NCI-H1048 (cell line): ENCODE results near the gene CENPU.
"Not testable (repeated sequence)": the region's sequence is repeated elsewhere in the genome, so short reads cannot be mapped to it uniquely, and the experiment has no call there.

Experiments
- DNase-seq: peaks from one replicate; lab custom pipeline; 2025; lab: John Stamatoyannopoulos, UW

Gene CENPU

DNA sequence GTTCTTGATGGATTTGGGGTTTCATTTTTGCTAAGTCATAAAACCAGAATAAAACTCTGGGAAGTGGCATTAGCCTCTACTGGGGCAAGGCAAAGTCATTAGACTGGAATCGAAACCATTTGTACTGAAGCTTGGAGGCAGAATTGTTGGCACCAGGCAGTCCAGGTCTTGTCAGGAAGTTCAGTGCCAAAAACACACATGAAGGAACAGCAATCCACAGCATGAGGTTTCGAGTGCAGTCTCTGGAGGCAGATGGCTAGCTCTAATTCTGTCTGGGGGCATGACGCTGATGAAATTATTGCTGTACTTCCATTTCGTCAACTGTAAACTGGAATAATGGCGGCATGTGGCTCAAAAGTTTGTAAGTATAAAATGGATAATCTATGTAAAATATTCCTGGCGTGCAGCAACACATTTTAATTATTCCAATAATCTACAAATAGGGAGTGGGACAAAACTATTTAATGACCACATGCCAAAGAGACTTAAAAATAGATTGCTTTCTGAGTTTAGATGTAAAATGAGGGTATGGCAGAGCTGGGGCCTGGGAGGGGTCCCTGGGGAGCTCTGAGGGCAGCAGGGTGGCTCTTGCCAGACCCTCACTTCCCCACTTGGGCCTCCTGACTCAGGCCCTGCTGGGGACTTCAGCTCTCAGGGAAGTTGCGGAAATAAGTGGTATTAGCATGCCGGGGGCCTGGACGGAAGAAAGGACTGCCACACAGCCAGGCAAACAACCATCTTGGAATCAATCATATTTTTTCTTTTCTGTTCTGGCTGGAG, 18.8 kb upstream of the CENPU start:
- DNase-seq, result no peak

DNA sequence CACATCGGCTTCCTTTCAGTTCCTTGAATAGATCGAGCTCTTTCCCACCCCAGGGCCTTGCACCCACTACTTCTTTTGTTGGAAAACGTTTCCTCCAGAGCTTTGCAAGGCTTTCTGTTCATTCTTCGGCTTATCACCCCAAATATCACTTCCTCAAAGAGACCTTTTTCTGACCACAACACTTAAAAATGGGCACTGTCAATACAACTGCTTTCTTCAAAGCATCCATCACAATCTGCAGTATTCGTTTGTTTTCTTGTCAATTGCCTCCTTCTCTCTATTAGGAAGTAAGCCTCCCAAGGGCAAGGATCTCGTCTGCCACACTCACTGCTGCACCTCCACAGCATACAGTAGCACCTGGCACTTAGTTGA, 17.7 kb upstream of the CENPU start:
- DNase-seq, result no peak

DNA sequence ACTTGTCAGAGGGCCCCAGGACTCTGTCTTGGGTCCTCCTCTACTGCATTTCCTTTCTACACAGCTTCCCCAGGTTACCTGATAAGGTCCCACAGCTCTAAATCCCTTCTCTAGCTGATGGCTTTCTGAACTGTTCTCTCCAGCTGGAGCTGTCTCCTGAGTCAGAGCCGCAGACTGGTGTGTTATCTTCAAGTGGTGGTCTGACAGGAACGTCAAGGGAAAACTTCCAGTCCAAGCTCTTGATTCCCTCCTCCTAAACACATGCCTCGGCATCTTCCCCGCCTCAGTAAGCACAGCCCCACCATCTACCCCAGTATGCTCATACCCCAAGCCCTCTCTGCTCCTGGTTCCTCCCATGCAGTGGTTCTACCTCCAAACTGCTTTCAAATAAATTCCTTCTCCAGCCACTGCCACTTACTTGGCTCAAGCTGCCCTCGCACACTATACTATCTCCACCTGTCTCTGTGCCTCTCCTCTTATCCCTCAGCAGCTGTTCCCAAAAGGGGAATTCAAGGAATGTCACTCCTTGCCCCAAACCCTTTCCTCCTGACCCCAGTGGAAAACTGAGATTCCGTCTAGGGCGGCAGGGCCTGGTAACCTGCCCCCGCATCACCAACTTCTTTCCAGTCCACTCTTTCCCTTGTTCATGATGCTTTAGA, 17.2 kb upstream of the CENPU start:
- no peak for DNase-seq

DNA sequence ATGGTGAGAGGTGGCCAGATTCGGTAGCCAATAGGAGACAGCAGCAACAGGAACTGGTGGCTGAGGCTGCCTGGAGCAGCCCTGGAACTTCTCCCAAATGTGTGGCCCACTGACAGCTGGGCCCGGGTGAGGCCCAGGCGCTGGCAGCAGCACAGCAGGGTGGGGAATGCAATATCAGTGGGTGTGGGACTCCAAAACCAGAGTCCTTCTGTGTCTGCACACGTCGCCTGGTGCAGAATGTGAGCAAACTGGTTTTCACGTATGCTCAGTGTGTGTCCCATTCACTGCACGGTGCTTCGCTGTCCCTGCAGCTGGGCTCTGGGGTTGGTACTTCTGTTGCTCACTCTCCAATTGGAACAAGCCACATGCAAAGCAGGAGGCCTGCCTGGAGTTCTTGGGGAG, 14.4 kb upstream of the CENPU start:
- DNase-seq, result peak; percentile 56

DNA sequence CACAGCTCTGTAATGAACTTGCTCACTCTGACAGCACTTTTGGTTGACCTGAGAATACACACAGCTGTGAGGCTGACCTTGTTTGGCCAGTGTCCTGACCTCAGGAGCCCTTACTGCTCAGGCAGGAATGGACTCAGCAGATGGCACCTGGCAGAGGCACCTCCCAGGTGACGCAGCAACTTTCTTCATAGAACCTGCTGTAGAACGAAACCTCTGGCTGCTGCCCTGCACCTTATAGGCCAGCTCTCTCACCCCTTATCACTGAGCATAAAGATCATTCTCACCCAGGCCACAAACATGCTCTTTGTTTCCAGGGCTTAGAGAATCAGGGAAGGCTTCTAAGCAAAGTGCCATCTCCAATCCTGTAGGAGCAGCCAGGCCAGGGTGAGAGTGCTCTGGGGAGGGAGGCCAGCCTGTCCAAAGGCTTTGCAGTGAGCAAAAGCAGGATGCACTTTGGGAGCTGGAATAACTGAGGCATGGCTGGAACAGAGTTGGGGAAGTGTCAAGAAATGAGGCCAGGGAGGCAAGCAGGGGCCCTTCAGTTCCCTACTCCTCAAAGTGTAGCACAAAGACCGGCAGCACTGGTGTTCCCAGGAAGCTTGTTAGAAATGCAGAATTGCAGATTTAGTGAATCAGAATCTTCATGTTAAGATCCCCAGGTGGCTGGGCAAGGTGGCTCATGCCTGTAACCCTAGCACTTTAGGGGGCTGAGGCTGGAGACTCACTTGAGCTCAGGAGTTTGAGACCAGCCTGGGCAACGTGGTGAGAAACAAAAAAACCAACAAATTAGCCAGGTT, 13.3 kb upstream of the CENPU start:
- DNase-seq, result no peak

DNA sequence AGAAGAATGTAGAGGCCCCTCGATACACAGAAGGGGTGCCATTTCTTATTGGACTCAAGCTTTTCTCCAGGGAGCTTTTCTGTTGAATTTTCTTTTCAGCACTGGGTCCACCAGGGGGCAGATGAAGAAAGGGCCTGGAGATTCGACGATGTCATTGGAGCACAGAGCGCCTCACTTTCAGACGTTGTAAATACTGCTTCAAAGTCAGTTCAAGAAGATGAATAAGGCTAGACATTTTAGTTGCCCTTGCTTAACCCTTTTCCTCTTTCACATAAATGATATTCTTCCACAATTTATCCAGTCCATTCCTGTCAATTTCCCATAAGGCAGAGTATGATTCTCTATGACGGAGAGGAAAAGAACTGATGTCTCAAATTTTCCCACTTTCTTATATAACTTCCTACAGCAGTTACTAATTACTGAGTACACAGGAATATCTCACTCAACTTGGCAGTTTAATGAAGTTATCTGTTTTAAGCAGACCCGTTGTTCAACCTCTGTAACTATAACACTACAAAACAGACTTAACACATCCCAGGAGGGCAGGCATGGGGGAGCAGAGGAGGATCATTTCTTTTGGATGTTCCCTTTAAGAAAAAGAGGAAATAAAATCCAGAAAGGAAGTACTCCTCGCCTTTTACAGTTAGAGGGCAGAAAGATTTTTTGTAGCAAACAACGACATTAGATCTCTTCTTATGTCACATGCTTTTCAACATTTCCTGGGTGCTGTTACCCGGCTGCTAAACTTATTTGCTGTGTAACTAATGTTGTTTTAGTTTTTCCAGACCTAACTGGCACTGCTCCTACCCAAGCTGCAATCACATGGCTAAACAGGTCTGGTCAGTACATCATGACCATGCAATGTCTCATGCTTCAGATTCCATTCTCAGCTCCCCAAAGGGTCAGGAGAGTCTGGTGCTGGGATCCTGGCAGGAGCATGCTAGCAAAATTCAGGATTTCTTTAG, 12.2 kb upstream of the CENPU start:
- peak; percentile 37 for DNase-seq

DNA sequence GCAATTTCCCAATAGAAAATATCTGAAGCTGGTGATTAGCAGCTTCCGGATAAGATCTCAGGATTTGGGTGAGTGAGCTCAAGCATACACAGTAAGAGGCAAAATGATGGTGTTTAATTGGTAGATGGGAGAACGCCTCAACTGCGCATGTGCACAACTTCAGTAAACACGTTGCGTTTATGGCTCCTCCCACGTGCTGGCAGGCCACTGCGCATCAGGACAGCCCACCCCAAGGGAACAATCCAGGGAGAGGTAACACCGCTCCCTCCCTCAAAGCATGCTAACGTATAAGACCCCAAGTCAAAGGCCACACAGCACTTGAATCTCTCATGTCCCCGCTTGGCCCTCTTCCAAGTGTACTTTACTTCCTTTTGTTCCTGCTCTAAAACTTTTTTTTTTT, 10.3 kb upstream of the CENPU start:
- no peak for DNase-seq

DNA sequence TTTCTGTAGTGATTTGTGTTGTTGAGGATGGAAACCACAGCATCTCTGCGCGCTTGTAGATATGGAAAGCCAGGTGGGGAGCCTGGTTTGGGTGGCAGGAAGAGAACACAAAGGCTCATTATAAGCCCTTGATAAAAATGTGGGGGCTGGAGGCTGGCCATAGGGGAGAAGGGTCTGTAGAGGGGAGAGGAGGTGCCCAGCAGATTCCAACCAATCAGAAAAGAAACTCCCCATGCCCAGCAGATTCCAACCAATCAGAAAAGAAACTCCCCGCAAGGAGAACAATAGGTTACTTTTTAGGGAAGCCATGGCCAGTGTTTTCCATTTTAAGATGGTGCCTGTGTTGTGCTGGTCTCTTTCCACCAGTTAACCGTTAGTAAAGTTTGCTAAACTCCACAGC, 9.8 kb upstream of the CENPU start:
- no peak for DNase-seq

DNA sequence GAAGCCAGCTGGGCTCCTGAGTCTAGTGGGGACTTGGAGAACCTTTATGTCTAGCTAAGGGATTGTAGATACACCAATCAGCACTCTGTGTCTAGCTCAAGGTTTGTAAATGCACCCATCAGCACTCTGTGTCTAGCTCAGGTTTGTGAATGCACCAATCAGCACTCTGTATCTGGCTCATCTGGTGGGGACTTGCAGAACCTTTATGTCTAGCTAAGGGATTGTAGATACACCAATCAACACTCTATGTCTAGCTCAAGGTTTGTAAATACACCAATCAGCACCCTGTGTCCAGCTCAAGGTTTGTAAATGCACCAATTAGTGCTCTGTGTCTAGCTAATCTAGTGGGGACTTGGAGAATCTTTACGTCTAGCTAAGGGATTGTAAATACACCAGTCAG, 7.8 kb upstream of the CENPU start:
- DNase-seq, result not testable (repeated sequence)

DNA sequence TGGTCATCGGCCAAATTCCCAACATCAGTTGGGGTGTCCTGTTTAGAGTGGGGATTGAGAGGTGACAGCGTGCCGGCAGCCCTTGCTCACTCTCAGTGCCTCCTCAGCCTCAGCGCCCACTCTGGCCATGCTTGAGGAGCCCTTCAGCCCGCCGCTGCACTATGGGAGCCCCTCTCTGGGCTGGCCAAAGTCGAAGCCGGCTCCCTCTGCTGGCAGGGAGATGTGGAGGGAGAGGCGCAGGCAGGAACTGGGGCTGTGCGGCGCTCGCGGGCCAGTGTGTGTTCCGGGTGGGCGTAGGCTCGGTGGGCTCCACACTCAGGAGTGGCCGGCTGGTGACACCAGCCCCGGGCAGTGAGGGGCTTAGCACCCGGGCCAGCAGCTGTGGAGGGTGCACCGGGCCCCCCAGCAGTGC, 7.1 kb upstream of the CENPU start:
- DNase-seq, result no peak

DNA sequence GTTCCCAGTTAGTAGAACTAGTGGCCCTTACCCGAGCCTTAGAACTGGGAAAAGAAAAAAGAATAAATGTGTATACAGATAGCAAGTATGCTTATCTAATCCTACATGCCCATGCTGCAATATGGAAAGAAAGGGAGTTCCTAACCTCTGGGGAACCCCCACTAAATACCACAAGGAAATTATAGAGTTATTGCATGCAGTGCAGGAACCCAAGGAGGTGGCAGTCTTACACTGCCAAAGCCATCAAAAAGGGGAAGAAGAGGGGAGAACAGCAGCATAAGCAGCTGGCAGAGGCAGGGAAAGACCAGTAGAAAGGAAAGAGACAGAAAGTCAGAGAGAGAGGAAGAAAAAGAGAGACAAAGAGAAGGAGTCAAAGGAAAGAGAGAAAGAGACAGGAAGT, 5.7 kb upstream of the CENPU start:
- DNase-seq, result not testable (repeated sequence)

DNA sequence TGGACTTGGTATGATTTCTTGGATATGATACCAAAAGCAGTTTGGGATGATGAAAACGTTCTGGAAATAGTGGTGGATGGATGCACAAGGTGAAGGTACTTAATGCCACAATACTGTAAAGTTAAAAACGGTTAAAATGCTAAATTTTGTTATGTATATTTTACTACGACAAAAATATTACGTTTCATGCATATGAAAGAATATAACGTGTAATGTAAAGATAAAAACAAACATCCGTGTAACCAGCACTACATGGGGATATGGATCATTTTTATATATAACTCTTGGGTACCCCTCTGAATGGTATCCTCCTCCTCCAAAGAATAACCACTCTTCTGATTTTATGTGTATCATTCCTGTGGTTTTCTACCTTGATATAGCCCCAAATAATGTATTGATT, 862 bp upstream of the CENPU start:
- no peak for DNase-seq

DNA sequence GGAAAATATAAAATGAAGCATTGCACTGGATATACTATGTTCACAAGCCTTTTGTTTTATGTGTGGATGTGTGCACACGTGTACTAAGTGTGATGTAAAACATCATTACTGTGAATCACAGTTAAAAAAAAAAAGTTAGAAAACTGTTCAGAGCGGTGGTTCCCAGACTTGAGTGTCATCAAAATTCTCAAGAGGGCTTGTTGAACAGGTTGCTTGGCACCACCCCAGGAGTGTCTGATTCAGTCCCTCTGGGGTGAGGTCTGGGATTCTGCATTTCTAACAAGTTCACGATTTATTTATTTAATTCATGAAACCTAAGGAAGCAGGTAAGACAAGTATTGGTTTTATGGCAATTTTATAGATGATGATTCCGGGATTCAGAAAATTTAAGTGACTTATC, 1.8 kb downstream of the CENPU start:
- no peak for DNase-seq

DNA sequence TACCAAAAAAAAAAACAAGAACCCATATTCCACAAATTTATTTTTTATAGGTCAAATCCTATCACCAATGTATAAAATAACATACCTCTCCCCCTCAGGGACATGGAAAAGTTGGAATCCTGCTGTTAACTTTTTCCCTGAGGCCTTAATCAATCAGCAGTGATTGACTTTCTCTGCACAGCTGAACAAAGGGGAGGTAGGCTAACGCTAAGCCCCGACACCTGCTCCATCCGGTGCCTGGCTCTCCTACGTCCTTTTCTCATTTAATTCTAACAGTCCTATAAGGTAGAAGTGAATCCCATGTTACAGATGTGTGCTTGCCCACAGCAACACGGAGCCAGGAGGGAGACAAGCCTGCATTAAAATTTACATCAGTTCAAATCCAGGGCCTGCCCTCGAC, 2.8 kb downstream of the CENPU start:
- DNase-seq, result no peak

DNA sequence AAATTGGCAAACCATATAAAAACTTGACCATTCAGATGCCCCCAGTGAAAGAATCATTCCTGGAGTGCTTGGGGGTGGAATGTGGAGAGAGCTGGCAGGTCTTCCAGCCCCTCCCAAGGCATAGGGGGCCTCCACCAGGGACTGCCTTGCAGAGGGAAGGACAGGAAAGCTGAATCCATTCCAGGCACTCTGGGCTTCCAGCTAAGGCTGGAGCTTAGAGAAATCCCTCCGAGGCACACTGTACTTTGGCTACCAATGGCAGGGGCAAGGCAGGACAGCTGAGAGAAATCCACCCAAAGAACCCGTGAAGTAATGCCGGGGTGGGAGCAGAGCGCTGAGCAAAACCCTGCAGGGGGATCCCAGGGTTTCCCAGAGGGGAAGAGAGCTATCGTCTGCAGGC, 4.0 kb downstream of the CENPU start:
- DNase-seq, result no peak

DNA sequence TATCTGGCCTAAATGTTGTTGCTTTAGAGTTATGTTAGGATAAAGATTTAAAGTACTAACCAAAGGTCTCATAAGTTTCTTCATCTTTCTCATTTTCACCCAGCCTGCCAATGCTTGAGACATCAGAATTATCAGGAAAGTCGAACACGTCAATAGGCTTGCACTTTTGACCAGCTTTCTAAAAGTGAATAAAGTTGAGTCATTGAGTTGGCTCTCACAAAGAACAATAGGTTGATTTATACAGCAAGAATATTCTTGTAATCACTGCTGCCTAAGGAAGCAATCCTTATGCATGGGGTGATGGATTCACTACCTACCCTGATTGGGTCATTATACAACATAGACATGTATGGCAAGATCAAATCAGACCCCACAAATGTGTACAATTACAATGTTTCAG, 5.0 kb downstream of the CENPU start:
- no peak for DNase-seq

DNA sequence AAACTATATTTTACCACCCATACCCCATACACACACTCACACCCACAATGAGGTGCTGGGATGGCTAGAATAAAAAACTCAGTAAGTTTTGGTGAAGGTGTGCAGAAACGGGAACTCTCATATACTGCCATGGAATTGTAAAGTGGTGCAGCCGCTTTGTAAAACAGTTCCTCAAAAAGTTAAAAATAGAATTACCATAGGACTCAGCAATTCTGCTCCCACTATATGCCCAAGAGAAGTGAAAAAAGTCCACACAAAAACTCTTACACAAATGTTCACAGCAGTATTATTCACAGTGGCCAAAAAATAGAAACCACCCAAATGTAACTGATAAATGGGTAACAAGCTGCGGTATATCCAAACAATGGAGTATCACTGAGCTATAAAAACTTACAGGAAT, 6.5 kb downstream of the CENPU start:
- no peak for DNase-seq

DNA sequence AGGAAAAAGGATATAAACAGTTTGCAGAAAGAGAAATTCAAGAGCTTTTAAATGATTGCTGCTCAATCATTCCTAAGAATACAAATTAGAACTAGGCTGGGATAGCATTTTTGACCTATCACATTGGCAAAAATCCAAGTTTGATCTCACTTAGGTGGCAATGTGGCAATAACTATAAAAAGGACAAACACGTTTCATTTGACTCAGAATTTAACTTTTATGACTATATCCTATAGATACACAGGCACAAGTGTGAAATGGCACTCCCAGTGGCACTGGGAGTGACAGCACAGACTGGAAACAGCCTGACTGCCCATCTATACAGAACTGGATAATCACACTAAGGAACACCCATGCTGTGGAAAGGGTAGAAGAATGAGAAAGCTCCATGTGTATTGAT, 11.1 kb downstream of the CENPU start:
- DNase-seq, result no peak

DNA sequence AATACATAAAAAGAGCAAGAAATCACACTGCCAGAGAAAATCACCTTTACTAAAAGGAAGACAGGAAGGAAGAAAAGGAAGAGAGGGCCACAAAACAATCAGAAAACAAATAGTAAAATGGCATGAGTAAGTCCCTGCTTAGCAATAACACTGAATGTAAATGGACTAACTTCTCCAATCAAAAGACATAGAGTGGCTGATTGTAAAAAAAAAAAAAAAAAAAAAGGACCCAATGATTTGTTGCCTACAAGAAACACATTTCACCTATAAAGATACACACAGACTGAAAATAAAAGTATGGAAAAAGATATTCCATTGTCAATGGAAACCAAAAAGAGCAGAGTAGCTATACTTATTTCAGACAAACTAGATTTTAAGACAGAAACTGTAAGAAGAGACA, 12.6 kb downstream of the CENPU start:
- no peak for DNase-seq

DNA sequence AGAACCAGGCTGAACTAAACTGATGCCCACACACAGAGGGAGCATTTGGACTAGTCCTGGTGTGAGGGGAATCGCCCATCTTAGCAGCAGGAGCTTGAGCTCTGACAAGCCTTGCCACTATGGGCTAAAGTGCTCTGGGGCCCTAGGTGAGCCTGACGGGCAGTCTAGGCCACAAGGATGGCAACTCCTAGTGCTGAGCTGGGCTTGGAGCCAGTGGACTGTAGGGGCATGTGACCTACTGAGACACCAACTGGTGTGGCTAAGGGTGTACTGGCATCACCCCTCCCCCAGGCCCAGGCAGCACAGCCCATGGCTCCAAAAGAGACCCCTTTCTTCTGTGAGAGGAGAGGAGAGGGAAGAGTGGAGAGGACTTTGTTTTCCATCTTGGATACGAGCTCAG, 14.5 kb downstream of the CENPU start:
- DNase-seq, result no peak

DNA sequence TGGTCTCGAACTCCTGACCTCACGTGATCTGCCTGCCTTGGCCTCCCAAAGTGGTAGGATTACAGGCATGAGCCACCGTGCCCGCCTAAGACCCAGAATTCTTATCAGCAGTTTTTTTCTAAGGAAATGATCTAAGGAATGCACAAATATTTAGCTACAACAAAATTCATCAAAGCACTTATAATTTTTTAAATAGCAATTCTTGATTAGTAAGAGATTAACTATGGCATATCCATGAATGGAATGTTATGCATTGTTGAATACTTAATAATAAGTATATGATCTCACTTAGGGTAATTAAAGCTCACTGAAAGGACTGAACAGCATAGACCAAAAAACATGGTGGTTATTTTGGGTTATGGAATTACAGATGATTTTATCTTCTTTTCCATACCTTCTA, 18.4 kb downstream of the CENPU start:
- DNase-seq, result no peak

DNA sequence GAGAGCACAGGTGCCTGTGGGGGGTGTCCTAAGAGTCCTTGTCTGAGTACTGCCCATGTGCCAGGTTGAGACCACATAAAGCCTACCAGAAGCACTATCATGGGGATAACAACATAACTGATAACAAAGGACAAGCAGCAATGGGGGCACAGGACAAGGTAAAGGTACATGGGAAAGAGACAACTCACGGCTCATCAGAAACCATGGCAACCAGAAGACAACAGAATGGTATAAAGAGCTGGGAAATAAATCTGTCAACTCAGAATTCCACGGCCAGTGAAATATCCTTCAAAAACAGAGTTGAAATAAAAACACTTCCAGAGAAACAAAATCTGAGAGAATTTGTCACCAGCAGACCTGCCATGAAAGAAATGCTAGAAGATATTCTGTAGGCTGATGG, 20.0 kb downstream of the CENPU start:
- DNase-seq, result no peak
